Measurements from ENCODE around the gene LRMDA. TPM values are rescaled to one million over a fixed set of nuclear protein-coding genes. Genes with fewer than 3 reads are reported as not detected.

LRMDA gene
- total and polyA plus RNA-seq, 10 of the 15 experiments (the other 5 are each of a cell fraction or from before 2014, with no cell fraction given) = 0.07 to 0.54 (median 0.29) TPM; not detected in 4

DNA sequence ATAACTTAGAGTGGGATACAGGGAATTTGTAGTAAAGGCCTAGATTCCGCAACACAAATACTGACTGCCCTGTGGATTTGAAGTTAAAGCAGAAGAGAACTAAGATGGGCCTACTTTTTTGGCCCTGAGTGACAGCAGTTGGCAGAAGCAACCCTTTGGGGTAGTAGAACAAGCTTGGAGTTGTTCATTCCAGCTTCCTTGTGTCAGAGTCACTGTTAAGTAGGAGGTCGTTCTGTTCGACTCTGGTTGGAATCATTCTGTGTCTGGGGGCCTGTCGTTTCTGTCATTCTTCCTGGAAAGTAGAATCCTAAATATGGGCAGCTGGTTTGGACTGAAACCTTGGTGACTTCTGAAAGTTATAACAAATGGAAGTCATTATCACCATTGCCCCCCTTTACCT, 865.9 kb downstream of the LRMDA start:
- SMC1A ChIA-PET (ENCODE audit: uncharacterized antibody, unreplicated experiment) = interaction anchor here (1.1 to 2.1 kb wide), 3 partner anchors 39 to 259 kb away, joined by 3 to 4 read pairs (median 3); no protein-coding TSS in a partner anchor
- CTCF ChIA-PET = interaction anchor here (0.9 to 1.1 kb wide), 2 partner anchors 15 to 209 kb away, joined by 3 read pairs; no protein-coding TSS in a partner anchor
- FAIRE-seq (no peak), DNase-seq (ENCODE audit: low read depth, low spot score) (no peak), ATAC-seq (no peak)
- in situ Hi-C loops (cut with MboI) (no loop called here), intact Hi-C loops (cut with micrococcal nuclease; ENCODE audit: unreplicated experiment) (no loop called here)
- H3K9me3 ChIP-seq (replicated peaks; ENCODE audit: control insufficient read depth, insufficient read depth, low read length) = no peaks in the 10 kb centered on the region
- H3K4me3 ChIP-seq = no peak overlapping the region
- H3K4me2 ChIP-seq (ENCODE audit: control insufficient read depth, insufficient read depth) = no peak overlapping the region
- H3K27ac ChIP-seq (ENCODE audit: control insufficient read depth, insufficient read depth) = no peak overlapping the region
- no peaks in the 10 kb centered on the region for H3K27me3 ChIP-seq (replicated peaks in 1 of 2; ENCODE audit: control insufficient read depth in 2 of 2, insufficient read depth in 2 of 2, low read length in 1 of 2)
- RAD21 ChIA-PET (ENCODE audit: unreplicated experiment) = no interaction called here
- no peaks in the 10 kb centered on the region for H4K20me1 ChIP-seq (ENCODE audit: control insufficient read depth, insufficient read depth)
- no peak overlapping the region for H2AFZ ChIP-seq (ENCODE audit: control insufficient read depth, low read depth, low read length)
- BruUV-seq (replicated peaks) = no TSS peak
- no peaks in the 10 kb centered on the region for H3K36me3 ChIP-seq (ENCODE audit: control insufficient read depth in 2 of 2, insufficient read depth in 2 of 2, low read length in 1 of 2)
- TF ChIP-seq BHLHE40 (IDR thresholded peaks at IDR 0.05; ENCODE audit: borderline replicate concordance in 1 of 2, low read depth in 2 of 2, low read length in 1 of 2) (no peak), BMI1 (IDR thresholded peaks at IDR 0.05; ENCODE audit: borderline replicate concordance) (no peak), SIN3A (IDR thresholded peaks at IDR 0.05; ENCODE audit: low read depth, low read length) (no peak), RUNX3 (IDR thresholded peaks at IDR 0.05; ENCODE audit: low read length) (no peak), RAD51 (IDR thresholded peaks at IDR 0.05) (no peak), TCF3 (IDR thresholded peaks at IDR 0.05; ENCODE audit: borderline replicate concordance, insufficient read depth, low read depth, low read length) (no peak), PAX8 (IDR thresholded peaks at IDR 0.05) (no peak), MTA2 (IDR thresholded peaks at IDR 0.05; ENCODE audit: low read depth) (no peak)
- TF ChIP-seq, protein P1, sequence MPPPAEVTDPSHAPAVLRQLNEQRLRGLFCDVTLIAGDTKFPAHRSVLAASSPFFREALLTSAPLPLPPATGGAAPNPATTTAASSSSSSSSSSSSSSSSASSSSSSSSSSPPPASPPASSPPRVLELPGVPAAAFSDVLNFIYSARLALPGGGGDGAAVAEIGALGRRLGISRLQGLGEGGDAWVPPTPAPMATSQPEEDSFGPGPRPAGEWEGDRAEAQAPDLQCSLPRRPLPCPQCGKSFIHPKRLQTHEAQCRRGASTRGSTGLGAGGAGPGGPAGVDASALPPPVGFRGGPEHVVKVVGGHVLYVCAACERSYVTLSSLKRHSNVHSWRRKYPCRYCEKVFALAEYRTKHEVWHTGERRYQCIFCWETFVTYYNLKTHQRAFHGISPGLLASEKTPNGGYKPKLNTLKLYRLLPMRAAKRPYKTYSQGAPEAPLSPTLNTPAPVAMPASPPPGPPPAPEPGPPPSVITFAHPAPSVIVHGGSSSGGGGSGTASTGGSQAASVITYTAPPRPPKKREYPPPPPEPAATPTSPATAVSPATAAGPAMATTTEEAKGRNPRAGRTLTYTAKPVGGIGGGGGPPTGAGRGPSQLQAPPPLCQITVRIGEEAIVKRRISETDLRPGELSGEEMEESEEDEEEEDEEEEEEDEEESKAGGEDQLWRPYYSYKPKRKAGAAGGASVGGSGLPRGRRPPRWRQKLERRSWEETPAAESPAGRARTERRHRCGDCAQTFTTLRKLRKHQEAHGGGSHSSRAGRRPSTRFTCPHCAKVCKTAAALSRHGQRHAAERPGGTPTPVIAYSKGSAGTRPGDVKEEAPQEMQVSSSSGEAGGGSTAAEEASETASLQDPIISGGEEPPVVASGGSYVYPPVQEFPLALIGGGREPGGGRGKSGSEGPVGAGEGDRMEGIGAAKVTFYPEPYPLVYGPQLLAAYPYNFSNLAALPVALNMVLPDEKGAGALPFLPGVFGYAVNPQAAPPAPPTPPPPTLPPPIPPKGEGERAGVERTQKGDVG (CRISPR knock-in tag; IDR thresholded peaks at IDR 0.05) = no peak
- no peaks in the 10 kb centered on the region for H3K4me1 ChIP-seq (ENCODE audit: control insufficient read depth, insufficient read depth, low read length)
- POLR2A ChIA-PET = no interaction called here
- no peak overlapping the region for H3K9ac ChIP-seq (ENCODE audit: control insufficient read depth, insufficient read depth, low read length)
- 21% methylated on average over 4 of the region's 4 CpGs for WGBS (ENCODE audit: insufficient coverage, insufficient replicate concordance, low lambda C conversion rate, missing lambda C conversion rate)
- no peaks in the 10 kb centered on the region for H3K79me2 ChIP-seq (ENCODE audit: control insufficient read depth, insufficient read depth, low read length)

All from GM12878 (cell line).